Mesodermal cell (in vitro differentiated cells): ENCODE measurements around the gene NDUFS4. TPM values are rescaled to one million over a fixed set of nuclear protein-coding genes. Genes with fewer than 3 reads are reported as not detected.
"Not testable (repeated sequence)": the region's sequence is repeated elsewhere in the genome, so short reads cannot be mapped to it uniquely, and the experiment has no call there.

Source experiments
- H3K27ac ChIP-seq: 2 replicates; pipeline ENCODE4 v1.7.0; 2013; ENCODE audit warnings: mild to moderate bottlenecking, low read depth, low read length, moderate library complexity; ENCODE audit not compliant: severe bottlenecking
- H3K36me3 ChIP-seq: 2 replicates; pipeline ENCODE4 v1.7.1; 2013; ENCODE audit warnings: mild to moderate bottlenecking, low read length, moderate library complexity; ENCODE audit not compliant: control insufficient read depth, insufficient read depth
- H3K4me1 ChIP-seq: one replicate; pipeline ENCODE4 v1.7.1; 2013; ENCODE audit warnings: mild to moderate bottlenecking, low read length; ENCODE audit not compliant: insufficient read depth, control insufficient read depth, poor library complexity, severe bottlenecking
- H3K4me3 ChIP-seq: 2 replicates; pipeline ENCODE4 v1.7.0; 2013; ENCODE audit warnings: low read length, control low read depth, mild to moderate bottlenecking; ENCODE audit not compliant: insufficient read depth, poor library complexity, severe bottlenecking; ENCODE audit errors: extremely low read depth
- H3K9me3 ChIP-seq: 2 replicates; pipeline ENCODE4 v1.7.1; 2013; ENCODE audit warnings: mild to moderate bottlenecking, low read length, moderate library complexity; ENCODE audit not compliant: control insufficient read depth
- WGBS, 2 experiments: methylation state at CpG; one replicate each; pipeline ENCODE4 v1.1.5; 2013; ENCODE audit warnings: missing lambda C conversion rate in 2 of 2; ENCODE audit not compliant: insufficient coverage in 2 of 2; 5-methylcytosine and 5-hydroxymethylcytosine counted together
- polyA plus RNA-seq, 2 experiments: library from polyadenylated mRNA; stranded (reverse); fragments of 50-300 nt; gene quantifications; one replicate each; pipeline ENCODE4 v1.2.3, GENCODE V29; 2013

Gene NDUFS4
- 132 TPM for polyA plus RNA-seq (2013, experiment 1 of 2)
- polyA plus RNA-seq (2013, experiment 2 of 2), result 157 TPM

GRCh38 chr5:53560506-53561191 is at the start of gene NDUFS4:
Gene NDUFS4 (plus strand): TSS chr5:53560639. CDS start chr5:53560663, 24 bp downstream.
- 0% methylated on average over 16 to 23 of the region's 30 CpGs for WGBS, 2 experiments
- Histone ChIP-seq H3K27ac (peak within 1 kb of the TSS; percentile 87), H3K4me3 (peak within 1 kb of the TSS; percentile 89), H3K4me1 (peaks cover 7% of the 10 kb centered on the region), H3K9me3 (peaks cover 4% of the 10 kb centered on the region), H3K36me3 (no peaks in the 10 kb centered on the region)

GRCh38 chr5:53512539-53512938 is 47.9 kb upstream of the NDUFS4 start:
- Histone ChIP-seq H3K4me1 (no peaks in the 10 kb centered on the region), H3K36me3 (no peaks in the 10 kb centered on the region), H3K27ac (no peak overlapping the region), H3K9me3 (peaks cover 13% of the 10 kb centered on the region), H3K4me3 (no peak overlapping the region)

GRCh38 chr5:53515988-53516387 is 44.5 kb upstream of the NDUFS4 start:
- WGBS, 2 experiments, result no CpG with 5 or more reads among the region's 6 CpGs
- Histone ChIP-seq H3K4me1 (no peaks in the 10 kb centered on the region), H3K36me3 (no peaks in the 10 kb centered on the region), H3K4me3 (no peak overlapping the region), H3K27ac (no peak overlapping the region), H3K9me3 (no peaks in the 10 kb centered on the region)

- no peaks in the 10 kb centered on the region for H3K4me1 ChIP-seq
- H3K36me3 ChIP-seq, result no peaks in the 10 kb centered on the region
- H3K9me3 ChIP-seq, result no peaks in the 10 kb centered on the region
- no peak overlapping the region for H3K27ac ChIP-seq
- no peak overlapping the region for H3K4me3 ChIP-seq
These were observed 39.6 kb upstream of the NDUFS4 start for GRCh38 chr5:53520813-53521212.

GRCh38 chr5:53537711-53538110 is 22.7 kb upstream of the NDUFS4 start:
- WGBS, 2 experiments, result 92% methylated on average over 1 of the region's 1 CpG; no CpG with 5 or more reads in 1 of the 2 experiments
- Histone ChIP-seq H3K36me3 (no peaks in the 10 kb centered on the region), H3K9me3 (no peaks in the 10 kb centered on the region), H3K27ac (no peak overlapping the region), H3K4me1 (no peaks in the 10 kb centered on the region), H3K4me3 (no peak overlapping the region)

GRCh38 chr5:53540739-53541138 is 19.7 kb upstream of the NDUFS4 start:
- WGBS, 2 experiments, result 97 to 100% methylated on average over 4 to 5 of the region's 7 CpGs
- H3K9me3 ChIP-seq, result not testable (repeated sequence)

GRCh38 chr5:53541859-53542258 is 18.6 kb upstream of the NDUFS4 start:
- H3K9me3 ChIP-seq, result no peaks in the 10 kb centered on the region
- H3K4me1 ChIP-seq, result peaks cover 4% of the 10 kb centered on the region
- H3K36me3 ChIP-seq, result no peaks in the 10 kb centered on the region
- WGBS, 2 experiments, result 100% methylated on average over 1 of the region's 2 CpGs; no CpG with 5 or more reads in 1 of the 2 experiments
- H3K4me3 ChIP-seq, result no peak overlapping the region
- H3K27ac ChIP-seq, result no peak overlapping the region

More at GRCh38 chr5:53540739-53541138, 19.7 kb upstream of the NDUFS4 start:
- H3K36me3 ChIP-seq, H3K4me3 ChIP-seq, H3K27ac ChIP-seq, H3K4me1 ChIP-seq: not testable (repeated sequence)

GRCh38 chr5:53542926-53543325 is 17.5 kb upstream of the NDUFS4 start:
- Histone ChIP-seq H3K27ac (no peak overlapping the region), H3K36me3 (no peaks in the 10 kb centered on the region), H3K4me3 (no peak overlapping the region), H3K4me1 (peaks cover 4% of the 10 kb centered on the region), H3K9me3 (no peaks in the 10 kb centered on the region)
- no CpG with 5 or more reads among the region's 2 CpGs for WGBS, 2 experiments

- Histone ChIP-seq H3K9me3 (no peaks in the 10 kb centered on the region), H3K36me3 (no peaks in the 10 kb centered on the region), H3K4me1 (peaks cover 4% of the 10 kb centered on the region), H3K27ac (no peak overlapping the region), H3K4me3 (no peak overlapping the region)
- 70% methylated on average over 2 of the region's 2 CpGs; no CpG with 5 or more reads in 1 of the 2 experiments for WGBS, 2 experiments
These were observed 17.0 kb upstream of the NDUFS4 start for GRCh38 chr5:53543401-53543800.

- Histone ChIP-seq H3K9me3 (no peaks in the 10 kb centered on the region), H3K4me1 (peaks cover 4% of the 10 kb centered on the region), H3K4me3 (no peak overlapping the region), H3K27ac (no peak overlapping the region), H3K36me3 (no peaks in the 10 kb centered on the region)
- WGBS, 2 experiments, result 0% methylated on average over 1 of the region's 2 CpGs; no CpG with 5 or more reads in 1 of the 2 experiments
These were observed 14.7 kb upstream of the NDUFS4 start for GRCh38 chr5:53545744-53546143.

- no peak overlapping the region for H3K4me3 ChIP-seq
- no peaks in the 10 kb centered on the region for H3K9me3 ChIP-seq
- 85 to 100% methylated on average over 2 to 4 of the region's 4 CpGs for WGBS, 2 experiments
- peaks cover 4% of the 10 kb centered on the region for H3K4me1 ChIP-seq
- no peaks in the 10 kb centered on the region for H3K36me3 ChIP-seq
- no peak overlapping the region for H3K27ac ChIP-seq
These were observed 13.2 kb upstream of the NDUFS4 start for GRCh38 chr5:53547226-53547625.
